Pancreas (tissue), 10 donors: ENCODE results near the gene APLN. TPM values are rescaled to one million over a fixed set of nuclear protein-coding genes. Genes with fewer than 3 reads are reported as not detected.

ENCODE experiments used
- ATAC-seq, 4 donors: fragments of 200-7000 bp; cut with Tn5 transposase; one replicate each; pipeline versions ENCODE4 v1.8.0 to v1.9.1; 2020; ENCODE audit warnings: mild to moderate bottlenecking in 4 of 4, moderate library complexity in 4 of 4
- DNase-seq, 6 donors: peaks; one replicate each; pipeline ENCODE4 v3.0.0-alpha.2; 2020
- FAIRE-seq: peaks from 2 replicates; lab custom pipeline; 2012; peaks lifted over from hg19 to GRCh38; lab: Jason Lieb, UNC
- H3K27ac ChIP-seq, 4 donors: fragments of 200-600 bp; sonication (generic); 1 replicate in 3 of 4; 2 replicates in 1 of 4; pipeline versions ENCODE4 v1.5.0 to v1.8.0; 2020
- H3K27me3 ChIP-seq, 4 donors: fragments of 200-600 bp; one replicate each; pipeline ENCODE4 v1.8.0; 2021
- H3K36me3 ChIP-seq, 3 donors: fragments of 200-600 bp; sonication (generic) in 1 of 3; one replicate each; pipeline versions ENCODE4 v1.5.0 to v1.8.0; 2020 to 2021
- H3K4me1 ChIP-seq, 3 donors: fragments of 200-600 bp; one replicate each; pipeline ENCODE4 v1.8.0; 2021
- H3K4me3 ChIP-seq, 4 donors: fragments of 200-600 bp; sonication (generic) in 2 of 4; one replicate each; pipeline versions ENCODE4 v1.5.0 to v1.8.0; 2020 to 2021
- H3K9me3 ChIP-seq, 4 donors: fragments of 200-600 bp; one replicate each; pipeline ENCODE4 v1.8.0; 2021
- WGBS, 2 donors: extraction: QIAGEN DNeasy Blood & Tissue Kit; methylation state at CpG; one replicate each; pipeline ENCODE4 v1.1.7; 2013; 5-methylcytosine and 5-hydroxymethylcytosine counted together
- intact Hi-C, 3 donors: fragments of 100-400 bp; cut with DNase I; formaldehyde crosslinking; loops; one replicate each; pipeline versions ENCODE4 v1.11.1 to v1.14.2; 2022
- polyA plus RNA-seq, 2 donors: library from polyadenylated mRNA; stranded (reverse); fragments of 200-250 nt; gene quantifications; one replicate each; pipeline ENCODE4 v1.2.3, GENCODE V29; 2013
- total RNA-seq, 6 donors: library from RNA; stranded (reverse); fragmentation: NEBNext Ultra II Directional in 4 of 6; extraction: Animal tissue kit (Norgen Biotek cat#: 25700) in 4 of 6; gene quantifications; one replicate each; pipeline versions ENCODE4 v1.2.1 to v1.2.4, GENCODE V29; 2021 to 2023
- TF ChIP-seq, protein P1 (sequence below), 4 donors: fragments of 200-600 bp; sonication (generic) in 3 of 4; IDR thresholded peaks; one replicate each; pipeline versions ENCODE4 v1.5.0 to v1.8.0; 2021; ENCODE audit warnings: antibody characterized with exemption in 4 of 4
- donor health status: healthy with polysubstance abuse.
- donor health status: DM: no; HTN: no; CAD: no; lungs with moderate emphysema.
- donor health status: DM: no; HTN: no; CAD: no.
- donor health status: control.
- donor health status: control.
- donor health status: Bipolar disorder and iron deficiency.
- donor health status: DM: yes; HTN: yes; CAD: no.
- donor health status: DM: no; HTN: no; CAD: no.
- donor health status: DM: no; HTN: no; CAD: no.
- donor health status: DM: yes; HTN: yes; CAD: no.

The APLN gene
- total and polyA plus RNA-seq, 8 donors: 0.09 to 0.61 (median 0.19) TPM; not detected in 1

DNA sequence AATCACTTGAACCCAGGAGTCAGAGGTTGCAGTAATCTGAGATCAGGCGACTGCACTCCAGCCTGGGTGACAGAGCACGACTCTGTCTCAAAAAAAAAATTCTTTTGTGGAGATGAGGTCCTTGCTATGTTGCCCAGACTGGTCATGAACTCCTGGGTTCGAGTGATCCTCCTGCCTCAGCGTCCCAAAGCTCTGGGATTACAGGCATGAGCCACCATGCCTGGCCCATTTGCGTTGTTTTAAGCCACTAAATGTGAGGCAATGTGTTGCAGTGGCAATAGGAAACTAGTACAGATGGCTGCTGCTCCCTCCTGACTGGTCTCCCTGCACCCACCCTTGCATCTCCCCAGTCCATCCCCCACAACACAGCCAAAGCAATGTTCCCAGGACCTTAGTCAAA is 40.0 kb upstream of the APLN start:
- ATAC-seq (no peak), FAIRE-seq (no peak)
- intact Hi-C loops: no loop called here

DNA sequence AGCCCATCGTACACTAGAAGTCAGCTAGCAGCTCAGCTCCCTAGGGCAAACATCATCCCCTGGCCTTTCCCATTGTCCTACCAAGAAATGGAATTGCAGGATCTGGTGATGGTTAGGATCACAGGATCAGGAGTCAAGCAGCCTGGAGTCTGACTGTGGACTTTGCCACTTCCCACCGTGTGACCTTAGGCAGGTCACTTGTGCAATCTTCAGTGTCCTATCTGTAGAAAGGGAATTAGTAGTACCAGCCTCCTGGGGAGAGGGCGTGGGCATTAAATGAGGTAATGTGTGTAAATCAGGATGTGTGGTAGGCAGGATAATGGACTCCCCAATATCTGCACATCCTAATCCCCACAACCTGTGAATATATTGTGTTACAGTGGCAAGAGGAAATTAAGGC is 38.6 kb upstream of the APLN start:
- no peaks in the 10 kb centered on the region for H3K4me1 ChIP-seq
- H3K36me3 ChIP-seq: no peaks in the 10 kb centered on the region
- 76 to 78% methylated on average over 3 of the region's 3 CpGs for WGBS, 2 donors
- no peak for FAIRE-seq
- TF ChIP-seq, protein P1, sequence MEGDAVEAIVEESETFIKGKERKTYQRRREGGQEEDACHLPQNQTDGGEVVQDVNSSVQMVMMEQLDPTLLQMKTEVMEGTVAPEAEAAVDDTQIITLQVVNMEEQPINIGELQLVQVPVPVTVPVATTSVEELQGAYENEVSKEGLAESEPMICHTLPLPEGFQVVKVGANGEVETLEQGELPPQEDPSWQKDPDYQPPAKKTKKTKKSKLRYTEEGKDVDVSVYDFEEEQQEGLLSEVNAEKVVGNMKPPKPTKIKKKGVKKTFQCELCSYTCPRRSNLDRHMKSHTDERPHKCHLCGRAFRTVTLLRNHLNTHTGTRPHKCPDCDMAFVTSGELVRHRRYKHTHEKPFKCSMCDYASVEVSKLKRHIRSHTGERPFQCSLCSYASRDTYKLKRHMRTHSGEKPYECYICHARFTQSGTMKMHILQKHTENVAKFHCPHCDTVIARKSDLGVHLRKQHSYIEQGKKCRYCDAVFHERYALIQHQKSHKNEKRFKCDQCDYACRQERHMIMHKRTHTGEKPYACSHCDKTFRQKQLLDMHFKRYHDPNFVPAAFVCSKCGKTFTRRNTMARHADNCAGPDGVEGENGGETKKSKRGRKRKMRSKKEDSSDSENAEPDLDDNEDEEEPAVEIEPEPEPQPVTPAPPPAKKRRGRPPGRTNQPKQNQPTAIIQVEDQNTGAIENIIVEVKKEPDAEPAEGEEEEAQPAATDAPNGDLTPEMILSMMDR (IDR thresholded peaks at IDR 0.05): no peak
- intact Hi-C loops: no loop called here
- H3K9me3 ChIP-seq: no peaks in the 10 kb centered on the region
- no peak for DNase-seq
- ATAC-seq: no peak
- H3K4me3 ChIP-seq: no peak overlapping the region
- no peak overlapping the region for H3K27ac ChIP-seq
- no peaks in the 10 kb centered on the region for H3K27me3 ChIP-seq

More for the DNA sequence above, 40.0 kb upstream of the APLN start:
- TF ChIP-seq, protein P1 (IDR thresholded peaks at IDR 0.05): no peak
- Histone ChIP-seq H3K4me3 (no peak overlapping the region), H3K27ac (no peak overlapping the region), H3K27me3 (no peaks in the 10 kb centered on the region), H3K4me1 (no peaks in the 10 kb centered on the region), H3K9me3 (no peaks in the 10 kb centered on the region), H3K36me3 (no peaks in the 10 kb centered on the region)
- DNase-seq: no peak
- 66 to 77% methylated on average over 5 of the region's 5 CpGs for WGBS, 2 donors

DNA sequence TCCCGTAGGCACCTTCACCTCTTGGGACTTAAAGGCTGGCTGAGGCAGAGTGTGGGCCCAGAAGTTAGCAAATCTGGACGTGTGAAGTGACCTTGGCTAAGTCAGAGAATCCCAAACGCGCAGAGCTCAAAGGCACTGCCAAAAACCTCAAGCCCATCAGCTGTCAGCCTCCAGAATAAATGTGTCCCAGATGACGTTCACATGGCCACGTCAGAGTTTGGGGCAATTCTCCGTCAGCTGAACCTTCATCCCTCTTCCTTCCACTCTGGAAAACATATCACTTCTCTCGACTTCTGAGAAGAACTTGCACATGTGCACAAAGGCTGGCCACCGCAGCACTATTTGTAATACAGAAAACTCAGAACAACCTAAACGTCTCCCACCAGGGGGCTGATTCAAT is 35.7 kb upstream of the APLN start:
- DNase-seq: no peak
- no peaks in the 10 kb centered on the region for H3K9me3 ChIP-seq
- TF ChIP-seq, protein P1 (IDR thresholded peaks at IDR 0.05): no peak
- ATAC-seq: no peak
- 45 to 47% methylated on average over 10 of the region's 10 CpGs for WGBS, 2 donors
- no peaks in the 10 kb centered on the region for H3K27me3 ChIP-seq
- no peak overlapping the region for H3K4me3 ChIP-seq
- FAIRE-seq: no peak
- intact Hi-C loops: no loop called here
- H3K4me1 ChIP-seq: no peaks in the 10 kb centered on the region
- no peaks in the 10 kb centered on the region for H3K36me3 ChIP-seq
- H3K27ac ChIP-seq: no peak overlapping the region

DNA sequence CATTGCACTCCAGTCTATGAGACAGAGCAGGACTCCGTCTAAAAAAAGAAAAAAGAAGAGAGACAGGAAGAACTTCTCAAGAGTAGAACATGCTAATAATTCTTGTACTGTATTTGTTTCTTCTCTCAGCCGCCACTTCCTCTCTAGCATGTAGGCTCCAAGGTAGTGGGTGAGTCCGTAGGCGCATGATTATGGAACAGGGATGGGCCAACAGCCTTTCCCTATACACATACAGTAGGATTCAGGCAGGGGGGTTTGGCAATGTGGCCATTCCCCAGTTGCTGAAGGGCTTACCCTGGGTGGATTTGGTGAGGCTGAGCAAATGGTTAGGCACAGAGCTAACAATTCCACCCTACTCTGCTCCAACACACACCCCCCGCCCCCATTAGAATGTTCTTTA is 35.0 kb upstream of the APLN start:
- DNase-seq (no peak), ATAC-seq (no peak), FAIRE-seq (no peak)
- Histone ChIP-seq H3K36me3 (no peaks in the 10 kb centered on the region), H3K27ac (no peak overlapping the region), H3K9me3 (no peaks in the 10 kb centered on the region), H3K27me3 (no peaks in the 10 kb centered on the region), H3K4me3 (no peak overlapping the region), H3K4me1 (no peaks in the 10 kb centered on the region)
- intact Hi-C loops: no loop called here
- TF ChIP-seq, protein P1 (IDR thresholded peaks at IDR 0.05): no peak
- 70 to 87% methylated on average over 5 of the region's 5 CpGs for WGBS, 2 donors

DNA sequence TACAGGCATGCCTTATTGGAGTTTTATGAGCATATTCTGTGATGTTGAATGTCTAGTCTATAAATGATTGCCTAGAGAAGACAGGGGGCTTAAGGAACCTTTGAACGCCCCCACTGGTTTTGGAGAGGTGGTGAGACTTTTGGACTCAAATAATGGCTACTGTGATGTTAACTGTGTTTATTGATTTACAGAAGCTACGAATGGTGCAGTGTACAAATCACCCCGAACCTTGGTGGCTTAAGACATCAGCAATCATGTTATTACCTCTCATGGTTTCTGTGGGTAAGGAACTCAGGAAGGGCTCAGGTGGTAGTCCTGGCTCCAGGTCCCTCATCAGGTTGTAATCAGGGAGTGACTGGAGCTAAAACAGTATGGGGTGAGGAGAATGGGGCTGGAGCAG is 33.3 kb upstream of the APLN start:
- intact Hi-C loops: no loop called here
- Histone ChIP-seq H3K4me1 (no peaks in the 10 kb centered on the region), H3K9me3 (no peaks in the 10 kb centered on the region), H3K27me3 (no peaks in the 10 kb centered on the region), H3K27ac (no peak overlapping the region), H3K36me3 (no peaks in the 10 kb centered on the region), H3K4me3 (no peak overlapping the region)
- FAIRE-seq (no peak), ATAC-seq (no peak), DNase-seq (no peak)
- TF ChIP-seq, protein P1 (IDR thresholded peaks at IDR 0.05): no peak
- WGBS, 2 donors: 46 to 71% methylated on average over 3 of the region's 3 CpGs
